Muscle layer of duodenum (tissue), 2 donors: ENCODE data around the gene NUP62.
A peak's percentile ranks its signal among the peaks of the same experiment; 100 is the strongest.
"Not testable (repeated sequence)": the region's sequence is repeated elsewhere in the genome, so short reads cannot be mapped to it uniquely, and the experiment has no call there.

Source experiments
- H3K27ac ChIP-seq: one replicate; pipeline ENCODE4 v1.7.0; 2013; ENCODE audit warnings: mild to moderate bottlenecking, low read length
- H3K27me3 ChIP-seq: one replicate; pipeline ENCODE4 v1.7.0; 2013; ENCODE audit warnings: low read depth, mild to moderate bottlenecking, control low read depth, low read length
- H3K36me3 ChIP-seq, 2 donors: one replicate each; pipeline ENCODE4 v1.7.0; 2013; ENCODE audit warnings: low read length in 2 of 2, control low read depth in 1 of 2, mild to moderate bottlenecking in 1 of 2; ENCODE audit not compliant: insufficient read depth in 2 of 2, control insufficient read depth in 1 of 2
- H3K4me1 ChIP-seq, 2 donors: one replicate each; pipeline ENCODE4 v1.7.0; 2013; ENCODE audit warnings: low read length in 2 of 2, mild to moderate bottlenecking in 2 of 2, control low read depth in 1 of 2, moderate library complexity in 1 of 2; ENCODE audit not compliant: insufficient read depth in 2 of 2, control insufficient read depth in 1 of 2
- H3K4me3 ChIP-seq, 2 donors: one replicate each; pipeline ENCODE4 v1.7.0; 2013; ENCODE audit warnings: low read length in 2 of 2, low read depth in 1 of 2, mild to moderate bottlenecking in 1 of 2
- H3K9me3 ChIP-seq, 2 donors: one replicate each; pipeline ENCODE4 v1.7.0; 2013; ENCODE audit warnings: low read length in 2 of 2, control low read depth in 1 of 2, mild to moderate bottlenecking in 1 of 2; ENCODE audit not compliant: control insufficient read depth in 1 of 2
- donor health status: healthy.

Gene NUP62

GRCh38 chr19:49950956-49951526 is 21.7 kb upstream of the NUP62 start:
- Histone ChIP-seq H3K4me3 (no peak overlapping the region), H3K4me1 (peaks cover 9 to 28% of the 10 kb centered on the region in 2 donors), H3K27me3 (no peaks in the 10 kb centered on the region), H3K36me3 (no peaks in the 10 kb centered on the region), H3K27ac (no peak overlapping the region), H3K9me3 (no peaks in the 10 kb centered on the region)

GRCh38 chr19:49950590-49950948 is 21.3 kb upstream of the NUP62 start:
- no peaks in the 10 kb centered on the region for H3K9me3 ChIP-seq
- no peak overlapping the region for H3K4me3 ChIP-seq
- H3K27me3 ChIP-seq = no peaks in the 10 kb centered on the region
- no peaks in the 10 kb centered on the region for H3K36me3 ChIP-seq
- peaks cover 9 to 28% of the 10 kb centered on the region in 2 donors for H3K4me1 ChIP-seq
- no peak overlapping the region for H3K27ac ChIP-seq

DNA sequence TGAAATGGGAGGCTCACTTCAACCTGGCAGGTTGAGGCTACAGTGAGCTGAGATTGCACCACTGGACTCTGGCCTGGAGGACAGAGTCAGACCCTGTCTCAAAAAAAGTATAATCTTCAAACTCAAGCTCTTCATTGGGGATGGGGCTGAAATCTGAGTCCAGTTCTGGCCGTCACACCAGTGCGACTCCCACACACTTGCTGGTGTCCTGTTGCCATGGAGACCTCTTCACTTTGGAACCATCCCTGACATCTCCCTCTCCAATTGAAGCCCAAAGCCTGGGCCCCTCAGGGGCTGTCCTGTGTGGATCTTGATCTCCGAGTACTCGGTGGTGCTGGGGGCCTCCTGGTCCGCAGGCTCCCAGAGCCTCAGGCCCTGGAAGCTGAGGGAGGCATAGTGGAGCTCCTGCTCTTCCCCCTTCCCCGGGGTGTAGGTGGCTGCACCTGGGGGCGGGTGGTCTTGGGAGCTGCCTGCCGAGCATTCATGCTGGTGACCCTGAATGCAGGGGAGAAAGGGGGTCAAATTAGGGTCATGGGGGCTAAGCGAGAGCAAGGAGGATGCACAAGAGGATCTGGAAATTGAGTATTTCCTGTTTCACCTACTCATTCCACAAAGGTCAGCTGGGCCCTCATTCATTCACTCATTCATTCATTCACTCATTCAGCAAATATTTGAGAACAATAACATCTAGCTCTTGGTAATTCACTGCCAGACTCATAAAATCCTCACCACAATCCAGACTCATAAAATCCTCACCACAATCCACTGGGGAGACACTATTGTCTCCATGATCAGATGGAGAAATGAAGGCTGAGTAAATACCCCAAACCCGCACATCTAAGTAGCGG is 20.7 kb upstream of the NUP62 start:
- Histone ChIP-seq H3K4me3 (no peak overlapping the region), H3K27ac (no peak overlapping the region), H3K27me3 (no peaks in the 10 kb centered on the region), H3K4me1 (peaks cover 9 to 23% of the 10 kb centered on the region in 2 donors), H3K9me3 (no peaks in the 10 kb centered on the region), H3K36me3 (no peaks in the 10 kb centered on the region)

- Histone ChIP-seq H3K27me3 (no peaks in the 10 kb centered on the region), H3K4me3 (no peak overlapping the region), H3K36me3 (no peaks in the 10 kb centered on the region), H3K27ac (no peak overlapping the region), H3K4me1 (no peaks in the 10 kb centered on the region), H3K9me3 (no peaks in the 10 kb centered on the region)
These were observed 17.1 kb upstream of the NUP62 start for GRCh38 chr19:49946415-49946814.

GRCh38 chr19:49944567-49944966 is 15.3 kb upstream of the NUP62 start:
- H3K9me3 ChIP-seq, H3K4me3 ChIP-seq, H3K27me3 ChIP-seq, H3K36me3 ChIP-seq, H3K27ac ChIP-seq, H3K4me1 ChIP-seq: not testable (repeated sequence)

DNA sequence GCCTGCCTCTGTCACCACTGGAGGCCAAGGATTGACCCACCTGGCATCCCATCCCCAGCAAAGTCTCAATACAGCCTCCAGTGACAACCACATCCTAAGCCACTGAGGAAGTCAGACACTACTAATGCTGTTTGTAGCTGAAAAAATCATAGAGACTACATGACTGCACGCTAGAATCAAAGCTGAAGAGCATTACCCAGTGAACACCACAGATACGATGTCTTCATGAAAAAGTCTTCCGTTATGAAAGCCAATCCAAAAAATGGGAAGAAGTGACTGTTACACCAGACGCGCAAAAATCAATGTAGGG is 11.1 kb upstream of the NUP62 start:
- Histone ChIP-seq H3K4me1 (peaks cover 2 to 7% of the 10 kb centered on the region in 2 donors), H3K36me3 (no peaks in the 10 kb centered on the region), H3K9me3 (no peaks in the 10 kb centered on the region), H3K27ac (no peak overlapping the region), H3K4me3 (no peak overlapping the region), H3K27me3 (no peaks in the 10 kb centered on the region)

DNA sequence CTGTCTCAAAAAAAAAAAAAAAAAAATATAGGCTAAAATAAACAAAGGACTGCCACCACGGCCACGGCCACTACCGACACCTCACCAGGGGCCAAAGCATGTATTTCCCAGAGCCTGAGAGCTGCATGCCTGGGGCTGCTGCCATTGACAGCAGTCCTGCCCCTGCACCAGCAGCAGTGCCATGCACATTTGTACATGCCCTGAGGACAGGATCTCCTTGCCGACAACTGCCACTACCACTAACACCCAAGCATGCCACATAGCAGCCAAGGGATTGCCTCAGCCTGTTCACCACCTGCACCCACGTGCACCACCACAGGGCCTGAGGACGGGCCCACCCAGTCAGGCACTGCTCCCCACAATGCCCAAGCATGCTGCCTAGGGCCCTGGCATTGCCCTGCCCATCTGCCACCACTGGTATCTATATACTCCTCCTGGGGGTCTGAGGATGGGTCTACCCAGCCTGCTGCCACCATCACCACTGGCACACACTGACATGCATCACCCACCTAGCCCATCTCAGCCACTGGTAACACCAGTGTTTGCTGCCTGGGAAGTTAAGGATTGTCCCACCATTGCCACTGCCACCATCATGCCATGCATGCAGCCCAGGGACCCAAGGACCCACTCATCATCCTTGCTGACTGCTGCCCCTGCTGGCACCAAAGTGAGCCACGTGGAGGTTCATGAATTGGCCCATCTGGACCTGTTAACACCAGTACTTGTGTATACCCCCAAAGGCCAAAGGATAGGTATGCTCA is 10.6 kb upstream of the NUP62 start:
- no peaks in the 10 kb centered on the region for H3K9me3 ChIP-seq
- peaks cover 2 to 7% of the 10 kb centered on the region in 2 donors for H3K4me1 ChIP-seq
- no peaks in the 10 kb centered on the region for H3K36me3 ChIP-seq
- no peak overlapping the region for H3K4me3 ChIP-seq
- H3K27me3 ChIP-seq = no peaks in the 10 kb centered on the region
- no peak overlapping the region for H3K27ac ChIP-seq

GRCh38 chr19:49938662-49939061 is 9.4 kb upstream of the NUP62 start:
- Histone ChIP-seq H3K9me3 (no peaks in the 10 kb centered on the region), H3K27me3 (no peaks in the 10 kb centered on the region), H3K4me1 (peaks cover 2 to 7% of the 10 kb centered on the region in 2 donors), H3K36me3 (no peaks in the 10 kb centered on the region), H3K4me3 (no peak overlapping the region), H3K27ac (no peak overlapping the region)

DNA sequence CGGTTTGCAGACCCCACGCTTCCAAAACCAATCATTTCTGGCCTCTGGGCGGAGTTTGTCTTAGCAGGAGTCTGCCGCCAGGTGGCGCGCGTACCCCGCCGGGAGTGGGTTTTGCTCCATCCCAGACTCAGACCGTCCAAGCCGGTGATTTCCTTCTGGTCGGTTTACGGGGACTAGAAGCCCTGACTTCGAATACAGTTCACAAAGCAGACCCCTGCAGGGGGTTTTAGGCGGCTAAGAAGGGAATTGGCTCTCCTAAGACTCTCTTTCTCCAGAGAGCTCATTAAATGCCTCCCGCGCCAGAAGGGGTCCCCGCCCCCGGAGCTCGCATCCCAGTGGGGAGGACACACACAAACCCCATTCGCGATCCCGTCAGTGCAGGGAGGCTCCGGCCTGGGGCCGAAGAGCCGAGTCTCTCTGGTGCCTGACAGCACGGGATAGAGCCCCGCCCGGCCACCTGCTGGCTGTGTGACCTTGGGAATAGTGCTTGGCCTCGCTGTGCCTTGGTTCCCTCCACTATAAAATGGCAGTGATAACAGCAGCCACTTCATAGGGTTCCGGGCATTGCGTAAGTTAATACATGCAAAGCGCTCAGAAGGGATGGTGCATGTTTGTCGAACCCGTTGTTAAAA is 8.6 kb upstream of the NUP62 start:
- H3K27ac ChIP-seq = no peak overlapping the region
- H3K9me3 ChIP-seq = no peaks in the 10 kb centered on the region
- H3K4me1 ChIP-seq = peaks cover 2 to 7% of the 10 kb centered on the region in 2 donors
- H3K36me3 ChIP-seq = peaks cover 0 to 2% of the 10 kb centered on the region in 2 donors
- peak overlapping the region; percentile 11 to 43 for H3K4me3 ChIP-seq
- H3K27me3 ChIP-seq = no peaks in the 10 kb centered on the region

GRCh38 chr19:49936549-49936948 is 7.2 kb upstream of the NUP62 start:
- no peaks in the 10 kb centered on the region for H3K27me3 ChIP-seq
- H3K9me3 ChIP-seq = no peaks in the 10 kb centered on the region
- no peak overlapping the region for H3K27ac ChIP-seq
- peaks cover 0 to 3% of the 10 kb centered on the region in 2 donors for H3K36me3 ChIP-seq
- H3K4me1 ChIP-seq = peaks cover 2 to 7% of the 10 kb centered on the region in 2 donors
- H3K4me3 ChIP-seq = no peak overlapping the region

GRCh38 chr19:49933643-49934042 is 4.3 kb upstream of the NUP62 start:
- no peaks in the 10 kb centered on the region for H3K27me3 ChIP-seq
- H3K4me3 ChIP-seq = no peak overlapping the region
- H3K36me3 ChIP-seq = peaks cover 0 to 3% of the 10 kb centered on the region in 2 donors
- H3K27ac ChIP-seq = no peak overlapping the region
- H3K4me1 ChIP-seq = peaks cover 2 to 9% of the 10 kb centered on the region in 2 donors
- H3K9me3 ChIP-seq = no peaks in the 10 kb centered on the region
